GM12864 (cell line): ENCODE results near the gene CPT1C.

Experiments
- DNase-seq: peaks from one replicate; pipeline ENCODE4 v3.0.0-alpha.2; 2011; ENCODE audit warnings: low read depth
- H3K4me3 ChIP-seq: 2 replicates; pipeline ENCODE4 v1.5.1; 2011; ENCODE audit warnings: mild to moderate bottlenecking, low read depth, low read length, control low read depth
- CTCF ChIP-seq: IDR thresholded peaks from 2 replicates; pipeline ENCODE4 v1.5.1; 2011; ENCODE audit warnings: low read depth, mild to moderate bottlenecking, moderate library complexity, low read length, control low read depth, inconsistent platforms; ENCODE audit errors: missing control alignments

CPT1C gene

GRCh38 chr19:49690656-49691242 lies at the start of gene CPT1C:
CPT1C (plus strand) TSS chr19:49691116; CDS start chr19:49692253, 1,137 bp downstream.
- no peak within 1 kb of the TSS for H3K4me3 ChIP-seq
- no peak for DNase-seq
- no peak for TF ChIP-seq CTCF

GRCh38 chr19:49641688-49642491 lies 49.0 kb upstream of the CPT1C start, which contains the start of gene SCAF1:
SCAF1 (plus strand) TSS chr19:49642209; CDS start chr19:49645027, 2,818 bp downstream.
- peak within 1 kb of the TSS; percentile 95 for H3K4me3 ChIP-seq
- peak; percentile 98 for DNase-seq
- TF ChIP-seq CTCF = no peak

- DNase-seq = no peak
- TF ChIP-seq CTCF = no peak
- H3K4me3 ChIP-seq = peak overlapping the region; percentile 95
These were observed 48.4 kb upstream of the CPT1C start for GRCh38 chr19:49642492-49643035.

GRCh38 chr19:49643466-49643865 lies 47.5 kb upstream of the CPT1C start:
- DNase-seq = no peak

GRCh38 chr19:49645592-49645991 lies 45.3 kb upstream of the CPT1C start:
- no peak for DNase-seq
- no peak for TF ChIP-seq CTCF
- H3K4me3 ChIP-seq = no peak overlapping the region

More at GRCh38 chr19:49643466-49643865, 47.5 kb upstream of the CPT1C start:
- TF ChIP-seq CTCF = no peak
- no peak overlapping the region; the same call in 1 of the 2 replicates for H3K4me3 ChIP-seq

- DNase-seq = no peak
- no peak overlapping the region for H3K4me3 ChIP-seq
- TF ChIP-seq CTCF = no peak
These were observed 44.9 kb upstream of the CPT1C start for GRCh38 chr19:49645995-49646394.
